Suprapubic skin (tissue), 3 donors: Measurements from ENCODE around the gene C12orf56.

Source experiments
- CTCF ChIP-seq, 2 donors: fragments of 200-600 bp in 1 of 2; fragments of 450-650 bp in 1 of 2; sonication (generic) in 1 of 2; IDR thresholded peaks; one replicate each; pipeline ENCODE4 v1.5.1; 2016 to 2019; ENCODE audit warnings: antibody characterized with exemption in 2 of 2, mild to moderate bottlenecking in 1 of 2, moderate library complexity in 1 of 2
- POLR2A ChIP-seq, 2 donors: fragments of 450-650 bp; IDR thresholded peaks; one replicate each; pipeline ENCODE4 v1.6.1; 2017; ENCODE audit warnings: antibody characterized with exemption in 2 of 2, mild to moderate bottlenecking in 2 of 2, moderate library complexity in 2 of 2

DNA sequence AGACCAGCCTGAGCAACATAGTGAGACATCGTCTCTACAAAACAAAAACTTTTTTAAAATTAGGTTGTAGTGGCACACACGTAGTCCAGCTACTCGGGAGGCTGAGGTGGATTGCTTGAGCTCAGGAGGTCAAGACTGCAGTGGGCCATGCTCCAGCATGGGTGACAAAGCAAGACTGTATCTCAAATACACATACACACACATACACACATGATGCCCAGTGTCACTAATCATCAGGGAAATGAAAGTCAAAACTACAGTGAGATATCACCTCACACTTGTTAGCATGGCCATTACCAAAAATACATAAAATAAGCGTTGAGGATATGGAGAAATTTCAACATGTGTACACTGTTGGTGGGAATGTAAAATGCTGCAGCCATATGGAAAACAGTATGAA lies 135.3 kb downstream of the C12orf56 start:
- no peak for TF ChIP-seq POLR2A (IDR thresholded peaks at IDR 0.05)
- TF ChIP-seq CTCF (IDR thresholded peaks at IDR 0.05): no peak
